GM10266 (cell line): Measurements from ENCODE around the gene ZC3H10.

ENCODE experiments used
- DNase-seq: peaks from one replicate; pipeline ENCODE4 v3.0.0; 2012; ENCODE audit errors: extremely low spot score
- CTCF ChIP-seq: IDR thresholded peaks from 2 replicates; pipeline ENCODE4 v1.5.1; 2012; ENCODE audit warnings: mild to moderate bottlenecking, low read depth; ENCODE audit not compliant: control insufficient read depth, insufficient read depth; ENCODE audit errors: missing control alignments

Gene ZC3H10

GRCh38 chr12:56079723-56080555 lies 38.1 kb upstream of the ZC3H10 start, which contains the start of gene ERBB3:
TSS of gene ERBB3 (plus strand) at chr12:56080165. CDS start at chr12:56080301, 136 bp downstream.
- DNase-seq, result peak; percentile 72
- no peak for TF ChIP-seq CTCF

- DNase-seq, result no peak
- TF ChIP-seq CTCF, result no peak
Measured at GRCh38 chr12:56080556-56081138, 37.4 kb upstream of the ZC3H10 start.

GRCh38 chr12:56081393-56082347 lies 36.4 kb upstream of the ZC3H10 start:
- no peak for DNase-seq

GRCh38 chr12:56082382-56082781 lies 35.7 kb upstream of the ZC3H10 start:
- no peak for DNase-seq
- no peak for TF ChIP-seq CTCF

More at GRCh38 chr12:56081393-56082347, 36.4 kb upstream of the ZC3H10 start:
- TF ChIP-seq CTCF, result no peak

- DNase-seq, result no peak
- TF ChIP-seq CTCF, result no peak
Measured at GRCh38 chr12:56082967-56083366, 35.1 kb upstream of the ZC3H10 start.

- peak; percentile 42 for TF ChIP-seq CTCF
- DNase-seq, result no peak
Measured at GRCh38 chr12:56084958-56085543, 33.0 kb upstream of the ZC3H10 start.
